Hematopoietic multipotent progenitor cell treated with erythropoietin and hydrocortisone succinate and interleukin-3 and kit ligand, for 17 days (in vitro differentiated cells): Measurements from ENCODE around the gene NRCAM.
"Not testable (repeated sequence)": the region's sequence is repeated elsewhere in the genome, so short reads cannot be mapped to it uniquely, and the experiment has no call there.

Experiments used
- DNase-seq: peaks from one replicate; pipeline ENCODE4 v3.0.0-alpha.2; 2015; ENCODE audit warnings: low spot score

The NRCAM gene

GRCh38 chr7:108455998-108456677 lies at the start of gene NRCAM:
NRCAM (minus strand) TSS chr7:108456436; CDS start chr7:108240064, 216,372 bp downstream.
- no peak for DNase-seq

GRCh38 chr7:108504576-108504975 lies 48.3 kb upstream of the NRCAM start:
- not testable (repeated sequence) for DNase-seq

GRCh38 chr7:108503112-108504026 lies 47.1 kb upstream of the NRCAM start:
- DNase-seq = no peak

- DNase-seq = no peak
Observed at GRCh38 chr7:108499566-108499965, 43.3 kb upstream of the NRCAM start.

GRCh38 chr7:108498481-108498880 lies 42.2 kb upstream of the NRCAM start:
- DNase-seq = no peak

GRCh38 chr7:108497082-108497725 lies 41.0 kb upstream of the NRCAM start:
- peak; percentile 79 for DNase-seq

GRCh38 chr7:108492742-108493141 lies 36.5 kb upstream of the NRCAM start:
- no peak for DNase-seq

- peak; percentile 27 for DNase-seq
Observed at GRCh38 chr7:108488768-108489538, 32.7 kb upstream of the NRCAM start.

GRCh38 chr7:108487646-108488045 lies 31.4 kb upstream of the NRCAM start:
- DNase-seq = no peak

GRCh38 chr7:108486291-108486966 lies 30.2 kb upstream of the NRCAM start:
- no peak for DNase-seq

GRCh38 chr7:108484137-108484536 lies 27.9 kb upstream of the NRCAM start:
- DNase-seq = no peak

GRCh38 chr7:108480311-108480710 lies 24.1 kb upstream of the NRCAM start:
- DNase-seq = no peak

- no peak for DNase-seq
Observed at GRCh38 chr7:108479751-108480150, 23.5 kb upstream of the NRCAM start.

- no peak for DNase-seq
Observed at GRCh38 chr7:108479118-108479517, 22.9 kb upstream of the NRCAM start.

- no peak for DNase-seq
Observed at GRCh38 chr7:108468246-108468645, 12.0 kb upstream of the NRCAM start.

- no peak for DNase-seq
Observed at GRCh38 chr7:108467391-108467790, 11.2 kb upstream of the NRCAM start.

GRCh38 chr7:108466322-108466721 lies 10.1 kb upstream of the NRCAM start:
- DNase-seq = not testable (repeated sequence)

GRCh38 chr7:108464743-108465142 lies 8.5 kb upstream of the NRCAM start:
- DNase-seq = no peak

GRCh38 chr7:108463613-108464012 lies 7.4 kb upstream of the NRCAM start:
- no peak for DNase-seq

GRCh38 chr7:108461840-108462239 lies 5.6 kb upstream of the NRCAM start:
- no peak for DNase-seq

GRCh38 chr7:108460964-108461363 lies 4.7 kb upstream of the NRCAM start:
- no peak for DNase-seq
